ENCODE results near the gene CPED1. TPM values are rescaled to one million over a fixed set of nuclear protein-coding genes. Genes with fewer than 3 reads are reported as not detected.
"Not testable (repeated sequence)": the region's sequence is repeated elsewhere in the genome, so short reads cannot be mapped to it uniquely, and the experiment has no call there.

Gene CPED1
- total RNA-seq, 1 donor from 2014 or later, result not detected

DNA sequence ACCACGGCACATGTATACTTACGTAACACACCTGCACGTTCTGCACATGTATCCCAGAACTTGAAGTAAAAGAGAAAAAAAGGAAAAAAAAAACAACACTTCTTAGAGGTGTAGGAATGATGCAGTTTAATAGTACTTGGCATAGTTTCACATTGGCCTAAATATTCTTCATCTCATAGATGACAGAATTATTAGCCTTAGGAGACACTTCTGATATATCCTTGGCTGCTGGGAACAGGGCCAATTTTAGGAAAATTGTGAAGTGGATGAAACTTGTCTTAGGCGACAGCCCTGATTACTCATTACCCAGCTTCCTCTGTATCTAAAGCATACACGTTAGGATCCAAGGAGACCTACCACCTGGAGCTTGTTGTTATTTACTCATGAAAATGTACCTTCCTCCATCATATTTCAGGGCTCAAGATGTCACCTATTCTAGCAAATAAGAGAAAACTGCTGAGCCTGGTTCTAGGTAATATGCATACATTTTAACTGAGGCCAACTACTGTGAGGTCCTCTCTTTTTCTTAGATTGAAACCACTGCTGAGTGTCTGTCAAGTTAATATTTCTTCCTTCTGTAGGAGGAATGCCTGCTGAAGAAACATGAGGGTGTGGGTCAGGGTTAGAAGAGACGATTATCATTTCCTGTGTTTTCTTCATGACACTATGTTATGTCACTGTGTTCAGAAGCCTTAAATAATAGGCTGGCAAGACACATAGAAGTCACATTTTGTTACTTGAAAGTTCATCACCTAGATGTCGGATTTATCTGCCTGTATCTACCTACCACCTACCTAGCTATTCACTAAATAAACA, 44.3 kb downstream of the CPED1 start:
- TF ChIP-seq, protein P1, sequence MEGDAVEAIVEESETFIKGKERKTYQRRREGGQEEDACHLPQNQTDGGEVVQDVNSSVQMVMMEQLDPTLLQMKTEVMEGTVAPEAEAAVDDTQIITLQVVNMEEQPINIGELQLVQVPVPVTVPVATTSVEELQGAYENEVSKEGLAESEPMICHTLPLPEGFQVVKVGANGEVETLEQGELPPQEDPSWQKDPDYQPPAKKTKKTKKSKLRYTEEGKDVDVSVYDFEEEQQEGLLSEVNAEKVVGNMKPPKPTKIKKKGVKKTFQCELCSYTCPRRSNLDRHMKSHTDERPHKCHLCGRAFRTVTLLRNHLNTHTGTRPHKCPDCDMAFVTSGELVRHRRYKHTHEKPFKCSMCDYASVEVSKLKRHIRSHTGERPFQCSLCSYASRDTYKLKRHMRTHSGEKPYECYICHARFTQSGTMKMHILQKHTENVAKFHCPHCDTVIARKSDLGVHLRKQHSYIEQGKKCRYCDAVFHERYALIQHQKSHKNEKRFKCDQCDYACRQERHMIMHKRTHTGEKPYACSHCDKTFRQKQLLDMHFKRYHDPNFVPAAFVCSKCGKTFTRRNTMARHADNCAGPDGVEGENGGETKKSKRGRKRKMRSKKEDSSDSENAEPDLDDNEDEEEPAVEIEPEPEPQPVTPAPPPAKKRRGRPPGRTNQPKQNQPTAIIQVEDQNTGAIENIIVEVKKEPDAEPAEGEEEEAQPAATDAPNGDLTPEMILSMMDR (IDR thresholded peaks at IDR 0.05; ENCODE audit: partially characterized antibody, unreplicated experiment), result no peak
- Mint-ChIP-seq H3K4me1 (ENCODE audit: low read depth, unreplicated experiment) (no peaks in the 10 kb centered on the region), H3K9me3 (ENCODE audit: unreplicated experiment) (no peaks in the 10 kb centered on the region), H3K27ac (ENCODE audit: unreplicated experiment) (no peak overlapping the region), H3K36me3 (ENCODE audit: unreplicated experiment) (no peaks in the 10 kb centered on the region), H3K27me3 (ENCODE audit: unreplicated experiment) (no peaks in the 10 kb centered on the region), H3K4me3 (ENCODE audit: unreplicated experiment) (no peak overlapping the region)
- no peak for DNase-seq

DNA sequence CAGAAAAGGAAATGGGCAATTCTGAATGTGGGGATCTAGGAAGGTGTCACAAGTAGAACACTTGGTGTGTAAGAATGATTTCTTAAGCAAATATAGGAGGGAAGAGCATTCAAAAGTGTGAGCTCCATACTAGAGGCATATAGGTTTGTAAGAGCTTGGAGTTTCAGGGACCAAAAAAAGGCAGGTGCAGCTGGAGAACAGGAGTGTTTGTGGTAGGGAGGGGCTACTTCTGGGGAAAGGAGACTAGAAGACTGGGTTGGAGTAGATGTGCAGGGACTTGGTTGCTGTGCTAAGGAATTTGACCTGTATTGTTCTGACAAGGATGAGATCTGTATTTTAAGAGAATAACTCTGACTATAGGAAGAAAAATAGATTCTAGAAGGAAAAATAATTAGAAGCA, 46.4 kb downstream of the CPED1 start:
- Mint-ChIP-seq H3K27ac (ENCODE audit: unreplicated experiment) (no peak overlapping the region), H3K4me1 (ENCODE audit: low read depth, unreplicated experiment) (no peaks in the 10 kb centered on the region), H3K9me3 (ENCODE audit: unreplicated experiment) (no peaks in the 10 kb centered on the region), H3K4me3 (ENCODE audit: unreplicated experiment) (no peak overlapping the region), H3K36me3 (ENCODE audit: unreplicated experiment) (no peaks in the 10 kb centered on the region), H3K27me3 (ENCODE audit: unreplicated experiment) (no peaks in the 10 kb centered on the region)
- DNase-seq, result no peak
- TF ChIP-seq, protein P1 (IDR thresholded peaks at IDR 0.05; ENCODE audit: partially characterized antibody, unreplicated experiment), result no peak

DNA sequence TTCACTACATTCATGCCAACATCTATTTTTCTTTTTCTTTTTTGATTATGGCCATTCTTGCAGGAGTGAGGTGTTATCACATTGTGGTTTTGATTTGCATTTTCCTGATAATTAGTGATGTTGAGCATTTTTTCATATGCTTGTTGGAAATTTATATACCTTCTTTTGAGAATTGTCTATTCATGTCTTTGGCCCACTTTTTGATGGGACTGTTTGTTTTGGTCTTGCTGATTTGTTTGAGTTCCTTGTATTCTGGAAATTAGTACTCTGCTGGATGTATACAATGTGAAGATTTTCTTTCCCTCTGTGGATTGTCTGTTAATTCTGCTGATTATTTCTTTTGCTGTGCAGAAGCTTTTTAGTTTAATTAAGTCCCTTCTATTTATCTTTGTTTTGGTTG, 48.3 kb downstream of the CPED1 start:
- not testable (repeated sequence) for DNase-seq; H3K4me3 Mint-ChIP-seq (ENCODE audit: unreplicated experiment)

DNA sequence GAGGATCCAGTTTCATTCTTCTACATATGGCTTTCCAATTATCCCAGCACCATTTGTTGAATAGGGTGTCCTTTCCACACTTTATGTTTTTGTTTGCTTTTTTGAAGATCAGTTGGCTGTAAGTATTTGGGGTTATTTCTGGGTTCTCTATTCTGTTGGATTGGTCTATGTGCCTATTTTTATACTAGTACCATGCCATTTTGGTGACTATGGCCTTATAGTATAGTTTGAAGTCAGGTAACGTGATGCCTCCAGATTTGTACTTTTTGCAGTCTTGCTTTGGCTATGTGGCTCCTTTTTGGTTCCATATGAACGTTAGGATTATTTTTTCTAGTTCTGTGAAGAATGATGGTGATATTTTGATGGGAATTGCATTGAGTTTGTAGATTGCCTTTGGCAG, 48.8 kb downstream of the CPED1 start:
- H3K9me3 Mint-ChIP-seq (ENCODE audit: unreplicated experiment); H3K36me3 Mint-ChIP-seq (ENCODE audit: unreplicated experiment); H3K4me1 Mint-ChIP-seq (ENCODE audit: low read depth, unreplicated experiment); DNase-seq; H3K4me3 Mint-ChIP-seq (ENCODE audit: unreplicated experiment); H3K27me3 Mint-ChIP-seq (ENCODE audit: unreplicated experiment); H3K27ac Mint-ChIP-seq (ENCODE audit: unreplicated experiment): not testable (repeated sequence)

More for the DNA sequence above, 48.3 kb downstream of the CPED1 start:
- H3K9me3 Mint-ChIP-seq (ENCODE audit: unreplicated experiment); H3K27ac Mint-ChIP-seq (ENCODE audit: unreplicated experiment); H3K27me3 Mint-ChIP-seq (ENCODE audit: unreplicated experiment); H3K4me1 Mint-ChIP-seq (ENCODE audit: low read depth, unreplicated experiment); H3K36me3 Mint-ChIP-seq (ENCODE audit: unreplicated experiment): not testable (repeated sequence)

DNA sequence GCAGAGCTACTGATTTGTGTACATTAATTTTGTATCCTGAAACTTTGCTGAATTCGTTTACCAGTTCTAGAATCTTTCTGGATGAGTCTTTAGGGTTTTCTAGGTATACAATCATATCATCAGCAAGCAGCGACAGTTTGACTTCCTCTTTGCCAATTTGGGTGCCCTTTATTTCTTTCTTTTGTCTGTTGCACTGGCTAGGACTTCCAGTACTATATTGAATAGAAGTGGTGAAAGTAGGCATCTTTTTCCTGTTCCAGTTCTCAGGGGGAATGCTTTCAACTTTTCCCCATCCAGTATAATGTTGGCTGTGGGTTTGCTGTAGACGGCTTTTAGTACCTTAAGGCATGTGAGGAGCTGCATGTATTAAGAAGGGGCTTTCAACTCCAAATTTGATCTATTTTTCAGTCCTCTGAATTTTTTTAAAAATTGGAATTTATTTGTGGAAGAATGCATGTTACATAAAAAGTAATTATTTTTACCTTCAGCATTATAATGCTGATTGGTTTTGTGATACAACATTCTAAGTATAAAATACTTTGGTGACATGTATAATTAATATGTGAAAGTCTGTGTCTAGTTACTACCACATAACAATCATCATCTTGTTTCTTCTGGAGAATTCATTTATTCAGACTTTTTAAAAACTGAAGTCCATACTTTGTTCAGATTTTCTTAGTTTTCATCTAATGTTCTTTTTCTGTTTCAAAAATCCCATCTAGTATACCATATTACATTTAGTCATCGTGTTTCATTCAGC, 49.6 kb downstream of the CPED1 start:
- Mint-ChIP-seq H3K9me3 (ENCODE audit: unreplicated experiment) (no peaks in the 10 kb centered on the region), H3K4me1 (ENCODE audit: low read depth, unreplicated experiment) (no peaks in the 10 kb centered on the region), H3K36me3 (ENCODE audit: unreplicated experiment) (no peaks in the 10 kb centered on the region), H3K27ac (ENCODE audit: unreplicated experiment) (no peak overlapping the region), H3K4me3 (ENCODE audit: unreplicated experiment) (no peak overlapping the region), H3K27me3 (ENCODE audit: unreplicated experiment) (no peaks in the 10 kb centered on the region)
- no peak for DNase-seq
- TF ChIP-seq, protein P1 (IDR thresholded peaks at IDR 0.05; ENCODE audit: partially characterized antibody, unreplicated experiment), result no peak
